GM12872 (cell line): ENCODE results near the gene XDH.

Experiments used
- TF ChIP-seq, protein P1 (sequence below): IDR thresholded peaks from 3 replicates; pipeline ENCODE4 v1.5.1; 2011; ENCODE audit warnings: low read depth, mild to moderate bottlenecking, low read length, moderate library complexity; ENCODE audit not compliant: insufficient read depth

XDH gene

DNA sequence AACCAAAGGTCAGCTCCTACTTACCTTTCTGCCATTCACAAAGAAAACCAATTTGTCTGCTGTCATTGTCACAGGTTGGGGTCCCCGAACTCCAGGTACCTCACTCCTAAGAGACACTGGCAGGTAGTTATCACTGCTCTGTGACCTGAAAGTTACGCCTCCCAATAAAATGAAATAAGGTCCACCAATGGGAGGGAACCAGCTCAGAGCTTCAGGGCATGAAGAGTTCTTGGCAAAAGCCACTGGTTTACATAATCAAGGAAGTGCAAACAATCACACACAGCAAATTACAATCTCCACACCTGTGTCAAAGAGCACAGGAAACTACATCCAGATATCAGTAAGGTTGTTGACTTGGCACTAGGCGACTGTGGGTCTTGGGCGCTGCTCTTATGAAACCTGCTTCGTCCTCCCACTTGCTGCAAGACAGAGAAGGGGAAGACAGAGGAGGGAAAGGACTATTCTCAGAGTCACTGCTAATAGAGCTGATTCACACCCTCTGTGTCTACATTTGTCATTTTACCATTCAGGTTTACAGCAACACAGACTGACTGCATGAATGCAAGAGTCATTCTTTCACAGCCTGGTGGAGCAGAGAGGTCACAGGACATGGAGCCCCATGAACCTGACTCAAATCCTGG, at the start of gene XDH:
XDH (minus strand) TSS at position 142 of the 641 bp plus-strand sequence; CDS start at position 66, 76 bp downstream.
- TF ChIP-seq, protein P1, sequence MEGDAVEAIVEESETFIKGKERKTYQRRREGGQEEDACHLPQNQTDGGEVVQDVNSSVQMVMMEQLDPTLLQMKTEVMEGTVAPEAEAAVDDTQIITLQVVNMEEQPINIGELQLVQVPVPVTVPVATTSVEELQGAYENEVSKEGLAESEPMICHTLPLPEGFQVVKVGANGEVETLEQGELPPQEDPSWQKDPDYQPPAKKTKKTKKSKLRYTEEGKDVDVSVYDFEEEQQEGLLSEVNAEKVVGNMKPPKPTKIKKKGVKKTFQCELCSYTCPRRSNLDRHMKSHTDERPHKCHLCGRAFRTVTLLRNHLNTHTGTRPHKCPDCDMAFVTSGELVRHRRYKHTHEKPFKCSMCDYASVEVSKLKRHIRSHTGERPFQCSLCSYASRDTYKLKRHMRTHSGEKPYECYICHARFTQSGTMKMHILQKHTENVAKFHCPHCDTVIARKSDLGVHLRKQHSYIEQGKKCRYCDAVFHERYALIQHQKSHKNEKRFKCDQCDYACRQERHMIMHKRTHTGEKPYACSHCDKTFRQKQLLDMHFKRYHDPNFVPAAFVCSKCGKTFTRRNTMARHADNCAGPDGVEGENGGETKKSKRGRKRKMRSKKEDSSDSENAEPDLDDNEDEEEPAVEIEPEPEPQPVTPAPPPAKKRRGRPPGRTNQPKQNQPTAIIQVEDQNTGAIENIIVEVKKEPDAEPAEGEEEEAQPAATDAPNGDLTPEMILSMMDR, result no peak

DNA sequence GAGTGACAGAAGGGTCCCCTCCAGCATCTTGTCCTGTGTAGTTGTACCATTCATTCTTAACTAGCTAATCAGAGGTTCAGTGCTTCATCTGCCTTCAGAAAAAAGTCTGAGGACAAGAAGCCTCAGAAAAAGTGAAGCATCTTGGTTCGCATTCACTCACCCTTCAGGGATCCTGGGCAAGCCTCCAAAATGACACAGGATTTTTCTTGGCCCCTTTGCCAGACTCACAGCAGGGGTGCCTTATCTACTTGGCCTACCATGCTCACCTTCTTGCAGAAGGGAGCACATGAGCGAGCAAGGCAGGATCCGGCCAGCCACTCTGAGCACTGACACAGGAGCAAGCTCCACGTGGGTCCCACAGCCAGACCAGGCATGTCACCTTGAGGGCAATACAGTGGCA, 43.1 kb upstream of the XDH start:
- TF ChIP-seq, protein P1, result no peak

DNA sequence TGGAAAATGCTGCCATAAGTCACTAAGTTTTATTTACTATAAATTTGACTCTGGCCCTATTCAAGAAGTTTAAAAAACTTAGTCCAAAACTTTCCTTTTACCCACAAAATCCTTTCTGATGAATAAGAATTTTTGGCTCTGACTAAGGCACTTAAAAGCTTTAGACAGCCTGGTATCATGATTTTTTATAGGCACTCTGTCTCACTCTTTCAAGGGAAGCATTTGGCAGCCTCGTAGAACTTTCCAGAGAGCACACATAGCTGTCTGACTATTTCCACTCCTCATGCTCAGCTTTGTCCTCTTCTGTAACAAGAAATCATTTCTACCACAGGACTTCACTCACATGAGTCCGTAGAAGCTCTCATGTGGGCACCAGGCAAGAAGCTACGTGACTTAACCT, 32.3 kb upstream of the XDH start:
- TF ChIP-seq, protein P1, result no peak

DNA sequence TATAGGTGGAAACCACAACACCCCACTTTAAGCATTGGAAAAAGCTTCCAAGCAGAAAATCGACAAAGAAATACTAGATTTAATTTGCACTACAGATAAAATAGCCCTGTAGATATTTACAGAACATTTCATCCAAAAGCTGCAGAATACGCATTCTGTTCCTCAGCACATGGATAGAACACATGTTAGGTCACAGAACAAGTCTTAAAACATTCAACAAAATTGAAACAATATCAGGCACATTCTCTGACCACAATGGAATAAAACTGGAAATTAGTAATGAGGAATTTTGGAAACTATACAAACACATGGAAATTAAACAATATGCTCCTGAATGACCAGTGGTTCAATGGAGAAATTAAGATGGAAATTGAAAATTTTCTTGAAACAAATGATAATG, 27.8 kb upstream of the XDH start:
- TF ChIP-seq, protein P1, result no peak

DNA sequence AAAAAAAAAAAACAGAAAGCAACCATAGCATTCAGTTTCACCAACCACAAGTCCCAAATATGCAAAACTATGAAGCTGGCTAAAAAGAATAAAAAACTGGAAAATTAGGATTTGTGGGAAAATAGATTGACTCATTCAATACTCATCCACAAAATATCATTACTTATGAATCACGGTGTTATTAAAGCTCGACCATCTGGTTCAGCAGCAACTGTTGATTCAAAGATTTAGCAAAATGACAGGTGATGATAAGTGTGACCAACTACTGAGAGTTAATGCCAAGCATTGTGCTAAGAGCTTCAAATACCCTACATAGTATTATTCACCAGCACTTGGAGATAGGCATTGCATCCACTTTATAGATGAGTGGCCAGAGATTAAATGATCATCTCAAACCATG, 26.2 kb upstream of the XDH start:
- TF ChIP-seq, protein P1, result no peak

DNA sequence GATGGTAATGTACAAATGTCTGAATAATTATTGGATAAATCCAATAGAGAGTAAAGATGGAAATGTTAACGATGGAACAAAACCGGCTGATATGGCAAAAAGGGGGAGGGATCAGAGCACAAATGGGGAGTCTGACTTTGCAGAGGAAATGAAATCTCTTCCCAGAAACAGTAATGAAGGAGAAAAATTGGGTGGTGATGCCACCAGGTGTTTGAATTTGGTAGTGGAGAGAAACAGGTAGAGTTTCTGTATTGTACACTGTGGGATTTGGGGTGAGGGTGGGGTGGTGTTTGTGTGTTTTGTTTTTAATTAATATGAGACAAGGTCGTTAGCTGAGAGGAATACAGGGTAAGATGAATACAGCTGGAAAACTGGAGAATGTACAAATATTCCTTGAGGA, 20.4 kb upstream of the XDH start:
- TF ChIP-seq, protein P1, result no peak

DNA sequence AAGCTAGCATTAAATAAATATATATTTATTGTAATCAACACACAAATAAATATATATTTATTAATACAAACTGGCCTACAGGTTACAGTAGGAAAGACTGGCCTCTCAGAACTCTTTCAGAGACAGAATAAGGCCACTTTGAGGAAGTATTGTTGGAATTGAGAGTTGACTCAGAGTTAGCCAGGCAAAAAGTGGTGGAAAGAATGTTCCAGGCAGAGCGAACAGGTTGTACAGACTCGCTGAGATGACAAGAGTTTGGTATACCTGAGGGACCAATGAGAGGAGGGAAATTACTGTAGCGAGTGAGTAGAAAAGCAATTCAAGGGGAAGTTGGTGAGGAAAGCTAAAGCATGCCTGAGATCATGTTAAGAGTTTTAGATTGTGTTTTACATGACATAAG, 19.0 kb upstream of the XDH start:
- TF ChIP-seq, protein P1, result no peak
